Stimulated activated CD8-positive, alpha-beta memory T cell treated with anti-CD3 and anti-CD28 coated beads, Interleukin-7, amount 100 ng/mL, for 4 hours (primary cell): Measurements from ENCODE around the gene PRMT3.
"Not testable (repeated sequence)": the region's sequence is repeated elsewhere in the genome, so short reads cannot be mapped to it uniquely, and the experiment has no call there.

ENCODE experiments used
- DNase-seq, 2 donors: peaks; one replicate each; pipeline ENCODE4 v3.0.0-alpha.2; 2020; ENCODE audit warnings: low read depth in 2 of 2

Gene PRMT3

GRCh38 chr11:20374741-20375300, 12.7 kb upstream of the PRMT3 start:
- no peak for DNase-seq

GRCh38 chr11:20376162-20376730, 11.3 kb upstream of the PRMT3 start:
- no peak for DNase-seq

- not testable (repeated sequence) for DNase-seq
Measured at GRCh38 chr11:20385996-20386395, 1.5 kb upstream of the PRMT3 start.

DNA sequence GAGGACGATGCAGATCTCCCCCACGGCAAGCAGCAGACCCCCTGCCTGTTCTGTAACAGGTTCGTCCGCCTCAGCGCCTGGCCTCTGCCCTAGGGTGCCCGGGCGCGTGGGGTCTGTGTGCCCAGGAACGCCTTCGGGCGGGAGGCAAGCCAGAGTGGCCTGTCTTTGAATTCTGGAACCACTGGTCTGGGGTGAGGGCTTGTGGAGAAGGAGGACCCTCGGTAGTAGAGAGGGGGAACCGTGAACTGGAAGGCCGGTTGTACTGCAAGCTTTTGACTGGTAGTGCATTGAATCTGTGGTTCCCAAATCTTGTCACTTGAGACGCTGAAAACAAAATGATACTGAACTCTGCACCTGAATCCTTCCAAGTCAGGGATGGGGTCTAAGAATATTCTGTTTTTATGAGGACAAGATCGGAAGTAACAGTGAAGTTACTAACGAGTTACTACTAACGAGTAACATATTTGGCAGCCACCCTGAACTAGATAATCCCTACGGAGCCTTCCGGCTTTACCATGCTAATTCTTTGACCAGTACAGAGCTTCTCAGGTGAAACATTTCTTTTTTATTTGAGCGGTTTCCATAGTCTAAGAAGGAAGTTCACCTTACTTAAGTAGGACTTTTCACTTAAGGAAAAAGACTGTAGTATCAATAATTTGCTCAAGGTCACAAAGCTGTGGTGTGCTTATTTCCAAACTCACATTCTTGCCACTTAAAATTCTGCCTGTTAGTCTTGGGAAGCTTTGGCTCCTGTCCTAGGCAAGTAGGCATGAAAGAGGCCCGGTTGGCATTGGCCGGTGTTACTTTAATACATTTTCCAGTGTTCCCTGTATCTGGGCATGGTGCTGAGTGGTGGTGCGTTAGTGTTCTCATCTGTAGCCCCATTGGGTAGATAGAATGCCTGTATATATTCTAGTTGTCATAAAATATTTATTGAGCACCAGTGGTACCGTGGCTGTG, 860 bp downstream of the PRMT3 start:
- no peak for DNase-seq

GRCh38 chr11:20397281-20397680, 9.8 kb downstream of the PRMT3 start:
- no peak for DNase-seq

DNA sequence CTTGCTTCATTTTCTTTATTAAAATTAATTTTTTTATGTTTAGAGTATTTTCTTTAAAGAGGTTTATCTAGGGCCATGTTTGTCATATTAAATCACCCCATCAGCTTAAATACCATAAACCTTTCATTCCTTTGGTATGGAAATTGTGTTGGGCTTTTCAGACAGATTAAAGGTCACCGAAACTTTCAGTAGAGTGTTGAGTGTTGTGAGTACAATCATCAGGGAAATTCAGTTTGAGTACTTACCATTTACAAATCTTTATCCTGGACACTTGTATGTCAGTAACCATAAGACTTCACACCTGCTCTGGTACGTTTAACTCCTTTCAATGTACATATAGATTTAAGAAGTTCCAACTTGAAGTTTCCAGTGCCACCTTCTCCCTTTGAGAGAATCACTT, 12.0 kb downstream of the PRMT3 start:
- no peak for DNase-seq

GRCh38 chr11:20403059-20403458, 15.5 kb downstream of the PRMT3 start:
- no peak for DNase-seq

DNA sequence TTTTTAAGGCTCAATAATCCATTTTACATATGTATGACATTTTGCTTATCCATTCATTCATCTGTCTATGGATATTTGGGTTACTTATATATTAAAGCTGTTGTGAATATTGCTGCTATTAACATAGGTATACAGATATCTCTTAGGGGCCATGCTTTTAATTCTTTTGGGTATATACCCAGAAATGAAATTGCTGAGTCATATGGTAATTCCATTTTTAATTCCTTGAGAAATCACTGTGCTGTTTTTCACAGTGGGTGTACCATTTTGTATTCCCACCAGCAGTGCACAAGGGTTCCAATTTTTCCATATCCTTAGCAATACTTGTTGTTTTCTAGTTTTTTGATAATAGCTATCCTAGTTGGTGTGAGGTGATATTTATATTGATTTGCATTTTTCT, 19.0 kb downstream of the PRMT3 start:
- DNase-seq: no peak

DNA sequence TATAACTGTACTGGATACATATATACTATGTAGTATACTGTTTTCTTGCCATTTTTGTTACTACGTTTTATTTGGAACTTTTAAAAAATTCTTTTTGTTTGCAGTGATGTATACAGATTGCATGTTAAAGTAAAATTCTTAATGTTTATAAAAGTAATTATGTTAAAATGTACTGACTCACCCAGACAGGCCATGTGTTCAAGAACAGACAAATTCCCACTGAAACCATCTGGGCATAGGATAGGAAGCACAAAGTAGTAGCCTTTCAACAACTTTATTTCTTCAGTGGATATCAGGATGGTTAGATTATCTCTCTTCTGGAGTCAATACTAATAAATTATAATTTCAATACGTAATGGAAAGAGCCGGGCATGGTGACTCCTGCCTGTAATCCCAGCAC, 19.8 kb downstream of the PRMT3 start:
- no peak for DNase-seq

GRCh38 chr11:20415432-20415831, 27.9 kb downstream of the PRMT3 start:
- no peak for DNase-seq

- DNase-seq: no peak
Measured at GRCh38 chr11:20417771-20418170, 30.3 kb downstream of the PRMT3 start.

- no peak for DNase-seq
Measured at GRCh38 chr11:20421946-20422345, 34.4 kb downstream of the PRMT3 start.

DNA sequence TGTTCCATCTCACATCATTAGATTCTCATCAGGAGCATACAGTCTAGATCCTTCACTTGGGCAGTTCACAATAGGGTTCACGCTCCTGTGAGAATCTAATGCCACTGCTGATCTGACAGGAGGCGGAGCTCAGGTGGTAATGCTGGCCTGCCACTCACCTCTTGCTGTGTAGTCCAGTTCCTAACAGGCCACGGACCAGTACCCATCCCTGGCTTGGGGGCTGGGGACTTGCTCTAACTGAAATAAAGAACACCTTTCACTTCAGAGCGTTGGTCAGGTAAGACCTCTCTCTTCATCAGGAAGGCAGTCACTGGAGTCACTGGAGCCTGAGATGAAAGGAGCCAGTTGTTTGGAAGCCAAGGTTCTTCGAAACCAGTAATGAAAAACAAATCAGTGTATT, 41.7 kb downstream of the PRMT3 start:
- DNase-seq: no peak

DNA sequence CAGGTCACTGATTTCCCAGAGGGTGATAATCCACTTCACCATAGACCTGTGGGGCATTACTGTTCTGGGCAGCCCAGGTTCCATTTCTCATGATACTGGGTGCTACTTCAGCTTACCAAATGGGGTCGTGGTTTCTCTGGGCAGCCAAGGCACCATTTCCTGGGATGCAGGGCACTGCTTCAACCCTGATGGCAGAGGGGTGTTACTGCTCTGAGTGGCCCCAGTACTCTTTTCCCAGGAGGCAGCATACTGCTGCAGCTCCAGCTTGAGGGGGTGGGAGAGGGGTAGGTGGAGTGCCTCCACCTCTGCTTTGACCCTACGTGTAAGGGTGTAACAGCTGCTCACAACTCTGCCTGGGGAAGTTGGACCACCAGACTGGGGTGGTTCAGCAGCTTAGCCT, 51.1 kb downstream of the PRMT3 start:
- DNase-seq: no peak

GRCh38 chr11:20443596-20443995, 56.1 kb downstream of the PRMT3 start:
- DNase-seq: no peak

GRCh38 chr11:20444535-20444934, 57.0 kb downstream of the PRMT3 start:
- no peak for DNase-seq

DNA sequence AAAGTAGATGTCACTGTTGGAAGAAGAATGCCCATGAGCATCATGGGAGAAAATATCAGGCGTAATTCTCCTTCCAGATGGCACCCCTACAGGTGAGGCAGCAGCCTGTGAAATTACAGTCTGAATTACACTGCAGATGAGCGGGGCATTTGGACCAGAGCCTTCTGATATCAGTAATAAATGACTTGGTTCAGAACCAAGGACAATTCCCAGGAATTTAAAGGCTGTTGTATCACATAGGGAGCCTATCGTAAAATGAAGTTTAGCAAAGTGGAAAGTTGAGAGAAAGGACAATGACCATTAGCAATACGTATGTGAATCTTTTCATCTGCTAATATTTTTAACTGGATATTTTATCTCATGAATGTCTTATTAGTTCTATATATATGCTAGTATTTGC, 61.3 kb downstream of the PRMT3 start:
- DNase-seq: no peak

GRCh38 chr11:20450829-20451228, 63.3 kb downstream of the PRMT3 start:
- DNase-seq: no peak

DNA sequence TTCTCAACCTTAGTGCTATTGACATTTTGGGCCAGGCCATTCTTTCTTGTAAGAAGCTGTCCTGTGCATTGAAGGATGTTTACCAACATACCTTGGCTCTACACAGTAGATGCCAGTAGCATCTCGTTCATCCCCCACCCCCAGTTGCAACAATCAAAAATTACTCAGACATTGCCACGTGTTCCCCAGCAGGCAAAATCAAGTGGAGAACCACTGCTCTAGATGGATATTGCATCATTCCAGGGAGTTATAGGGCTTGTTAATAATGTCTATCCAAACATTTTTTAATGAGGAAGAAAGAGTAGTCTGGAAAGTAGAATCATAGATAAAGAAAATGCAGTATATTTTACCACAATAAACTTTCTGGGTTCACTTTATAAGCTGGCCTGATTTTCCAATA, 64.1 kb downstream of the PRMT3 start:
- no peak for DNase-seq

DNA sequence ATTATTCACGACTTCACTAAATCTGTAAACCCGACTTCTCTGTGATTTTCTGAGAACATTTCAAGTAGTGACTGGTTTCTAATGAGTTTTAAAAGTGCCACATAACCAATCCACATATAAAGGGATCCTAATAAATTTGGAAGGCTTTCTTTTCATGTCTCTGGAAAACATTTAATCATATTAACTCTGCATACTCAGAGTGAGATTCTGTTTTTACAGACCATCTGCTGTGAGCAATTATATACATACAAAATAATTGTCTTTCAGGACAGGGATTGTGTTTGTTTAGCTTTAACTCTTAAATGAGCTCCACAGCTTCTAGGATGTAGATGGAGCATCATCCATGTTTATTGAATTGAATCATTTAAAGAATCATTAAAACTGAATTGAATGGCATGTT, 65.1 kb downstream of the PRMT3 start:
- no peak for DNase-seq

DNA sequence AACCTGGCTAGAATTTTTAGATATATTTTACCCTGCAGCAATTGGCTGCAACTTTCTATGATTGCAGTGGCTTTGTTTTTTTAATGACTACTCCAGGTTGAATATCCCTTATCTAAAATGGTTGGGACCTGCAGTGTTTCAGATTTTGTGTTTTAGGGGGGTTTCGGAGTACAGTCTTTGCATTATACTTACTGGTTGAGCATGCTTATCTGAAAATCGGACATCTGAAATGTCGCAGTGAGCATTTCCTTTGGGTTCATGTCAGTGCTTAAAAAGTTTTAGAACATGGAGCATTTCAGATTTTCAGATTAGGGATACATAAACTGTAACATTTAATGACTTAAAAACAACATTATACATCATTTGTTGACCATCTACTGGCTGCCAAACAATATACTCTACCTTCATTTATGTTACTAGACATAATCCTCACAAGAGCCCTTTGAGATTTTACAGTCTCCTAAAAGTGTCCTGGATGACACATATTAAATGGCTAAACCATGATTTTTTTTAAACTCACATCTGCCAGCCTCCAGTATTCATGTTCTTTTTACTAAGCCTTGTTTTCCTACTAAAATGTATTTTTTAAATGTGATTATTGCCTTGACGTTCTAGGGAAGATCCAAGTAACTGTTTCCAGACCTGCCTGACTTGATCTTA, 66.3 kb downstream of the PRMT3 start:
- no peak for DNase-seq

GRCh38 chr11:20457001-20457799, 69.7 kb downstream of the PRMT3 start:
- no peak for DNase-seq
